GM13976 (cell line): ENCODE results near the gene KRTAP10-3.

Experiments
- DNase-seq: peaks from one replicate; pipeline ENCODE4 v3.0.0; 2012; ENCODE audit warnings: low spot score
- in situ Hi-C: fragments of 300-500 bp; cut with MboI; formaldehyde crosslinking; loops from one replicate; pipeline ENCODE4 v1.12.0; 2022; ENCODE audit warnings: low sequenced_read_pairs, mixed read lengths, inconsistent platforms; ENCODE audit not compliant: unreplicated experiment
- TF ChIP-seq, protein P1 (sequence below): IDR thresholded peaks from 2 replicates; pipeline ENCODE4 v1.5.1; 2012; ENCODE audit warnings: borderline replicate concordance, mild to moderate bottlenecking; ENCODE audit not compliant: insufficient read depth; ENCODE audit errors: extremely low read depth, missing control alignments, control extremely low read depth

The KRTAP10-3 gene

DNA sequence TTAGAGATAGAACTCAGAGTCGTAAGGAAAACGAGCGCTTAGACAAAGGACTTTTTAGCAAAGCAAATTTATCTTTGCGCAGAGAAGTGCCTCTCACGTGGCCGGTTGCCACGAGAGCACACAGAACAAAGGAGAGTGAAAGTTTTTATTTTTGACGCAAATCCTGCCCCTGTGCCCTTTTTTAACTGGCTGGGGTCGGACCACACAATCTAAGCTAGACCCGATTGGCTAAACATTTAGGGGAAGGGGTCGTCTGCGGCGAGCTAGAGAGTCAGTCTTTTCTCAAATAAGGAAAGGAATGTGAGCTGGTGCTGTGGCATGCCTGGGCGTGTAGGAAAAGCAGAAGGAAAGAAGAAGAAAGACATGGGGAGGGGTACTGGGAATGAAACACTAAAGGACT, 9.7 kb downstream of the KRTAP10-3 start:
- no peak for DNase-seq
- TF ChIP-seq, protein P1, sequence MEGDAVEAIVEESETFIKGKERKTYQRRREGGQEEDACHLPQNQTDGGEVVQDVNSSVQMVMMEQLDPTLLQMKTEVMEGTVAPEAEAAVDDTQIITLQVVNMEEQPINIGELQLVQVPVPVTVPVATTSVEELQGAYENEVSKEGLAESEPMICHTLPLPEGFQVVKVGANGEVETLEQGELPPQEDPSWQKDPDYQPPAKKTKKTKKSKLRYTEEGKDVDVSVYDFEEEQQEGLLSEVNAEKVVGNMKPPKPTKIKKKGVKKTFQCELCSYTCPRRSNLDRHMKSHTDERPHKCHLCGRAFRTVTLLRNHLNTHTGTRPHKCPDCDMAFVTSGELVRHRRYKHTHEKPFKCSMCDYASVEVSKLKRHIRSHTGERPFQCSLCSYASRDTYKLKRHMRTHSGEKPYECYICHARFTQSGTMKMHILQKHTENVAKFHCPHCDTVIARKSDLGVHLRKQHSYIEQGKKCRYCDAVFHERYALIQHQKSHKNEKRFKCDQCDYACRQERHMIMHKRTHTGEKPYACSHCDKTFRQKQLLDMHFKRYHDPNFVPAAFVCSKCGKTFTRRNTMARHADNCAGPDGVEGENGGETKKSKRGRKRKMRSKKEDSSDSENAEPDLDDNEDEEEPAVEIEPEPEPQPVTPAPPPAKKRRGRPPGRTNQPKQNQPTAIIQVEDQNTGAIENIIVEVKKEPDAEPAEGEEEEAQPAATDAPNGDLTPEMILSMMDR = no peak
- in situ Hi-C loops = no loop called here

DNA sequence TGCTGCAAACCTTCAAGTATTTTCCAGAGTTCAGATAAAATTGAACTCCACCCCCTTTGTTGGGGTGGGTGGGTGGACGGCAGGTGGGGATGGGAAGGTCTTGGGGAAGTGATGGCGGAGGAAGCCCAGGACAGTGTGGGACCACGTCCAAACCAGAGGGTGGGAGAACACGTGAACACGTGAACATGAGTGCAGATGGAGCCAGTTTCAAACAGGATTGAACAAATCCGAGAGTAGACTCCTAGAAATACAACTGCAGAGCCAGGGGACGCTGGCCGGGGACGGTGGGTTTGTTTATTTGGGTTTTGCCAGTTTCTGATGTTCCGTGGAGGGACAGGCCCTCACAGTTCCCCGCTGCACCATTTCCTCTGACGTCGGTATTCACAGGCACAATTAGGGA, 10.2 kb downstream of the KRTAP10-3 start:
- in situ Hi-C loops = no loop called here
- TF ChIP-seq, protein P1 = no peak
- no peak for DNase-seq

DNA sequence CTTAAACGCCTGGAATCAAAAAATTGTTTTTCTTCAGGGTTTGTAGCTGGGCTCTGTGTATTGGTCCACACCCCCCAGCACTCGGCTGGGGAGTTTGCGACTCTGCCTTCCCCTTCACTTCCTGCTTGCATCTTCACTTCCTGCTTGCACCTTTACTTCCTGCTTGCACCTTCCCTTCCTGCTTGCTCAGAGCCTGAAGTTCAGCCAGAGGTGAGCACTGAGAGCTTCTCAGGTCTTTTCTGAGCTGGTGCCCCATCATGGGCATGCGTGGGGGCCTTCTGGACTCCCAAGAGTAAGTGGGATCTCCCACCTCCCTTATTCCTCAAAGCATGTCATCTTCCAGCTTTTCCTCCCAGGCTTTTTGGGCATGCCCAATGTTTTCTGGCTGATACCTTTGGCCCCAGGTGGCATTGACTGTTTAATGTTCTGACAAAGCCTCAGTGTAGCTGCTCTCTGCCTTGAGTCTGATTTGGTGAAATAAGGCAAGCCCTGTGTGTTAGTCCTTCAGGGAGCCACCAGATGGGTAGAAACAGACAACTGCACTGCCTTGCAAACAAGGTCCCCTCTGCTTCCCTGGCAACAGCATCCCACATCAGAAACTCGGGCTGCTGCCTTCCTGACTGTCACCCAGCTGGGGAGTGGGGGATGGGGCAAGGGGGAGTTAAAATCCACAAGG, 10.8 kb downstream of the KRTAP10-3 start:
- TF ChIP-seq, protein P1 = no peak
- DNase-seq = no peak
- in situ Hi-C loops = no loop called here

DNA sequence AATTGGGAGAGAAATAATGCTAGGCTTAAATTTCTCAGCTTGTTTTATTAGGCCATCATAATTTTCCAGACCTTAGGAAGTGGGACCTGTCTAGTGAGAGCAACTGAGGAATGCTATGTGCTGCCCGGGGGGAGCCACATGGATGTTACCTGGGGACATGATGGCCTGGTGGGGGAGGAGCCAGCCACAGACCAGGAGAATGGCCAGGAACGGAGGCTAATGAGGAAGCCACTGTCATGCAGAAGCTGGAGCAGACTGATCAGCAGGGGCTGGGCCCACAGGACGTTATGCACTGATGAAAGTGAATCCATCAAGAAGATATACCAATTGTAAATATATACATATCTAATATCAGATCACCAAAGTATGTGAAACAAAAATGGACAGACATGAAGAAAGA, 14.0 kb downstream of the KRTAP10-3 start:
- TF ChIP-seq, protein P1 = no peak
- DNase-seq = no peak
- in situ Hi-C loops = no loop called here

DNA sequence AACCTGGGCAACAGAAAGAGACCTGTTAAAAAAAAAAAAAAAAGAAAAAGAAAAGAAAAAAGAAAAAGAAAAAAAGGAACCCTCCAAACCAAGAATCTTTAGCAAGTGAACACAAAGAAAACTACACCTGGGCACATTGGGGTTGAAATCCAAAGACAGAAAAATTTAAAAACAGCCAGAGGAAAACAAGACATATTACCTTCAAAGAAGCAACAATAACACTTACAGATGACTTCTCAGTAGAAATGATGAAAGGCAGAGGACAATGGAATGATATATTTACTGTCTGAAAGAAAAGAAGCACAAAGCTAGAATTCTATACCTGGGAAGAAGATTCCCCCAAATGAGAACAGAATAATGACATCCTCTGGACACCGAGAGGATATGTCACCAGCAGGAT, 15.9 kb downstream of the KRTAP10-3 start:
- DNase-seq = no peak
- TF ChIP-seq, protein P1 = no peak
- in situ Hi-C loops = no loop called here

DNA sequence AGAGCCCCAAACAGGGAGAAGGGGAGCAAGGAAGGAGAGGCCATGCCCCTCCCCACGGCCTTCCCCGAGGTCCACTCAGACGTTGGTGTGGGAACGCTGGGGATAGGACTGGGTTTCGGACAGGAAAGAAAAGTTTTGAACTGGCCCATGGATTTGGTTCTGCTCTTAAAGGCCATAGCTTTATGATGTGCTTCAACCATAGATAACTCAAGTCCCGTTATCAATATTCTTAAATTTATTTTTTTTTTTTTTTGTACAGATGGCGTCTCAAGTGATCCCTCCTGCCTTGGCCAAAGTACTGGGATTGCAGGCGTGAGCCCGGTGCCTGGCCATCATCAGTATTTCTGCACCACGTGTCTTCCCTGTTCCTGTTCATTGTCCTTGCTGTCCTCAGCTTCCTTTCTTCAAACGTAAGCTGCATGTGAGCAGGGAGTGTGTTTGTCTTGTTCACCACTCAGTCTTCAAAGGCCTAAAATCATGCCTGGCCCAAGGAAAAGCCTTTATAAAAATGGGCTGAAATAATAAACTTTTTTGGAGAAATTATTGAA, 17.8 kb downstream of the KRTAP10-3 start:
- TF ChIP-seq, protein P1 = no peak
- DNase-seq = no peak
- in situ Hi-C loops = no loop called here
